GM12878 (cell line): ENCODE measurements around the gene ITGB8. TPM values are rescaled to one million over a fixed set of nuclear protein-coding genes. Genes with fewer than 3 reads are reported as not detected.

ENCODE experiments used
- ATAC-seq: fragments of 200-7000 bp; cut with Tn5 transposase; 3 replicates; pipeline ENCODE4 v1.9.1; 2020; ENCODE audit warnings: mild to moderate bottlenecking, moderate library complexity
- BruUV-seq: library from RNA; stranded (reverse); fragments of 400-500 nt; replicated peaks from 2 replicates; lab custom pipeline; 2021; lab: Mats Ljungman, UMichigan
- CTCF ChIA-PET: fragments of 300-600 bp; sonication (Branson Sonifier 250); formaldehyde crosslinking; extraction: SDS; loops from one replicate; lab custom pipeline; 2021; ENCODE audit warnings: inconsistent platforms; lab: Yijun Ruan, JAX
- POLR2A ChIA-PET: fragments of 350-600 bp; formaldehyde crosslinking; extraction: SDS; loops from one replicate; lab custom pipeline; 2021; ENCODE audit warnings: inconsistent platforms; lab: Charles Lee
- RAD21 ChIA-PET: fragments of 300-600 bp; sonication (Branson Sonifier 250); formaldehyde crosslinking; loops from one replicate; lab custom pipeline; 2023; ENCODE audit warnings: antibody characterized with exemption; ENCODE audit not compliant: unreplicated experiment; lab: Charles Lee
- SMC1A ChIA-PET: fragments of 300-600 bp; sonication (Branson Sonifier 250); formaldehyde crosslinking; loops from one replicate; lab custom pipeline; 2023; ENCODE audit not compliant: unreplicated experiment, uncharacterized antibody; lab: Charles Lee
- DNase-seq: peaks from one replicate; pipeline ENCODE4 v3.0.0-alpha.2; 2011; ENCODE audit warnings: low read depth, low spot score
- FAIRE-seq: peaks from 3 replicates; lab custom pipeline; 2011; peaks lifted over from hg19 to GRCh38; lab: Jason Lieb, UNC
- H2AFZ ChIP-seq: 2 replicates; pipeline ENCODE4 v1.6.0; 2011; ENCODE audit warnings: low read depth, low read length, control low read depth; ENCODE audit not compliant: control insufficient read depth
- H3K27ac ChIP-seq: 2 replicates; pipeline ENCODE4 v1.5.1; 2011; ENCODE audit warnings: control low read depth; ENCODE audit not compliant: control insufficient read depth, insufficient read depth
- H3K27me3 ChIP-seq, 2 experiments: replicated peaks in 1 of 2; 2 replicates each; pipeline versions ENCODE4 v1.6.0 to v1.6.1; 2011; ENCODE audit warnings: low read length in 1 of 2; ENCODE audit not compliant: control insufficient read depth in 2 of 2, insufficient read depth in 2 of 2
- H3K36me3 ChIP-seq, 2 experiments: 2 replicates each; pipeline ENCODE4 v1.5.1; 2011; ENCODE audit warnings: low read length in 1 of 2; ENCODE audit not compliant: control insufficient read depth in 2 of 2, insufficient read depth in 2 of 2
- H3K4me1 ChIP-seq: 2 replicates; pipeline ENCODE4 v1.6.1; 2011; ENCODE audit warnings: mild to moderate bottlenecking, low read length, moderate library complexity, mixed read lengths; ENCODE audit not compliant: control insufficient read depth, insufficient read depth
- H3K4me2 ChIP-seq: 2 replicates; pipeline ENCODE4 v1.6.0; 2011; ENCODE audit warnings: control low read depth; ENCODE audit not compliant: control insufficient read depth, insufficient read depth
- H3K4me3 ChIP-seq: fragments of 200-600 bp; sonication (generic); 2 replicates; pipeline ENCODE4 v1.5.1; 2016
- H3K79me2 ChIP-seq: 2 replicates; pipeline ENCODE4 v1.6.0; 2011; ENCODE audit warnings: low read length; ENCODE audit not compliant: control insufficient read depth, insufficient read depth
- H3K9ac ChIP-seq: 2 replicates; pipeline ENCODE4 v1.8.0; 2011; ENCODE audit warnings: low read length, control low read depth, mixed read lengths; ENCODE audit not compliant: control insufficient read depth, insufficient read depth
- H3K9me3 ChIP-seq: replicated peaks from 3 replicates; pipeline ENCODE4 v1.5.1; 2011; ENCODE audit warnings: mild to moderate bottlenecking, low read length; ENCODE audit not compliant: control insufficient read depth, insufficient read depth
- H4K20me1 ChIP-seq: 2 replicates; pipeline ENCODE4 v1.6.0; 2011; ENCODE audit not compliant: control insufficient read depth, insufficient read depth
- BHLHE40 ChIP-seq, 2 experiments: fragments of 450-650 bp in 1 of 2; IDR thresholded peaks; 2 replicates each; pipeline ENCODE4 v1.6.1; 2011 to 2017; ENCODE audit warnings: low read depth in 2 of 2, borderline replicate concordance in 1 of 2, improper control_type of control experiment in 1 of 2, low read length in 1 of 2, mild to moderate bottlenecking in 1 of 2
- CREM ChIP-seq: IDR thresholded peaks from 2 replicates; pipeline ENCODE4 v1.6.1; 2014; ENCODE audit warnings: antibody characterized with exemption, low read depth
- FOXK2 ChIP-seq: fragments of 450-650 bp; IDR thresholded peaks from 2 replicates; pipeline ENCODE4 v1.6.1; 2017; ENCODE audit warnings: mild to moderate bottlenecking, moderate library complexity
- GATAD2B ChIP-seq: fragments of 450-650 bp; conservative IDR thresholded peaks from 2 replicates; pipeline ENCODE4 v1.6.1; 2017; ENCODE audit warnings: low read depth, mild to moderate bottlenecking, moderate library complexity
- IKZF2 ChIP-seq, 2 experiments: fragments of 450-650 bp; IDR thresholded peaks; 2 replicates each; pipeline ENCODE4 v1.6.1; 2017; ENCODE audit warnings: mild to moderate bottlenecking in 2 of 2, moderate library complexity in 2 of 2
- RB1 ChIP-seq: fragments of 450-650 bp; formaldehyde crosslinking; IDR thresholded peaks from 2 replicates; pipeline ENCODE4 v1.6.1; 2017; ENCODE audit warnings: mild to moderate bottlenecking, borderline replicate concordance
- SMAD1 ChIP-seq: fragments of 450-650 bp; IDR thresholded peaks from 2 replicates; pipeline ENCODE4 v1.6.1; 2018; ENCODE audit warnings: mild to moderate bottlenecking, low read depth; ENCODE audit not compliant: partially characterized antibody
- SREBF1 ChIP-seq: IDR thresholded peaks from 2 replicates; pipeline ENCODE4 v1.6.1; 2012; ENCODE audit warnings: mild to moderate bottlenecking, low read length
- TARDBP ChIP-seq: IDR thresholded peaks from 2 replicates; pipeline ENCODE4 v1.6.1; 2016; ENCODE audit warnings: borderline replicate concordance
- ZNF622 ChIP-seq: fragments of 450-650 bp; IDR thresholded peaks from 2 replicates; pipeline ENCODE4 v1.6.1; 2017; ENCODE audit warnings: mild to moderate bottlenecking, inconsistent platforms
- WGBS: methylation state at CpG from one replicate; pipeline ENCODE4 v1.1.6; 2016; ENCODE audit warnings: low lambda C conversion rate; ENCODE audit not compliant: insufficient replicate concordance, insufficient coverage; ENCODE audit errors: missing lambda C conversion rate; 5-methylcytosine and 5-hydroxymethylcytosine counted together
- in situ Hi-C: fragments of 300-500 bp; cut with MboI; formaldehyde crosslinking; loops from 9 replicates; pipeline ENCODE4 v1.14.3; 2018; ENCODE audit warnings: mixed read lengths
- intact Hi-C: fragments of 100-400 bp; cut with micrococcal nuclease; formaldehyde crosslinking; loops from one replicate; pipeline ENCODE4 v1.14.2; 2022; ENCODE audit not compliant: unreplicated experiment
- polyA plus RNA-seq, 11 experiments: library from polyadenylated mRNA; depleted of rRNA in 4 of 11; unstranded in 6 of 11; stranded (reverse) in 5 of 11; fragments of >200 nt; fragmentation: Nextera tagmentation in 4 of 11; fragmentation: Illumina TruSeq in 1 of 11; extraction: Ambion mirVana in 4 of 11; extraction: Trizol in 1 of 11; gene quantifications; 1 replicate in 1 of 11; 2 replicates in 10 of 11; pipeline versions ENCODE4 v1.2.1 to v1.2.3, GENCODE V29; 2011 to 2016; ENCODE audit warnings: inconsistent platforms in 2 of 11, missing spikeins in 2 of 11, low read depth in 1 of 11
- total RNA-seq, 4 experiments: library from RNA; depleted of rRNA in 3 of 4; stranded (reverse); fragments of >200 nt in 3 of 4; fragmentation: Illumina TruSeq in 1 of 4; extraction: Trizol in 1 of 4; gene quantifications; 2 replicates each; pipeline versions ENCODE4 v1.2.1 to v1.2.3, GENCODE V29; 2013 to 2021
- TF ChIP-seq, protein P1 (sequence below): fragments of 150-350 bp; IDR thresholded peaks from 2 replicates; pipeline ENCODE4 v1.6.1; 2016; ENCODE audit warnings: low read depth, low read length
- TF ChIP-seq, protein P2 (sequence below): IDR thresholded peaks from 2 replicates; pipeline ENCODE4 v1.6.1; 2011; ENCODE audit warnings: low read depth, low read length, improper control_type of control experiment, borderline replicate concordance
- TF ChIP-seq, protein P3 (sequence below): fragments of 450-650 bp; IDR thresholded peaks from 2 replicates; pipeline ENCODE4 v1.6.1; 2018; ENCODE audit warnings: borderline replicate concordance, mild to moderate bottlenecking; ENCODE audit not compliant: partially characterized antibody
- TF ChIP-seq, protein P4 (sequence below): fragments of 450-650 bp; IDR thresholded peaks from 2 replicates; pipeline ENCODE4 v1.6.1; 2017; ENCODE audit warnings: mild to moderate bottlenecking, moderate library complexity

Gene ITGB8
- total and polyA plus RNA-seq, 10 of the 15 experiments (the other 5 are each of a cell fraction or from before 2014, with no cell fraction given): 0.37 to 26.2 (median 1.5) TPM

DNA sequence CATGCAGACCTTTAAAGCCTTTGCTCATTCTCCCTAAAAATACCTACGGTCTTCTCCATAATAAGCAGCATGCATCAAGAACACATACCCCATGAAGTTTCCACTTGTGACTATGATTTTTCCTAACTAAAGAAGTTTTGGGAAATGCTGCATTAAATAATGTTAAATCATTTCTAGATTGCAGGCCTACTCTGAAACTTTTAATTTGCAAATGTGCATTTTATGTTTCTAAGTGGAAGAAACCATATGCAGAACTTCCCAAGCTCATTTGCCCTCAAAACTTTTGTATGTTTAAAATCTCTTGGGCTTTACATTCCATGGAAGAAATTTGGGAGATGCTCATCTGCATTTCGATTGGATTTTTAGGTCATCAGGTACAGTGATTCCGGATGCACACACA, 63.6 kb downstream of the ITGB8 start:
- in situ Hi-C loops: no loop called here
- DNase-seq (no peak), ATAC-seq (no peak), FAIRE-seq (no peak)
- H3K27ac ChIP-seq: no peak overlapping the region
- no peak overlapping the region for H3K4me3 ChIP-seq
- H2AFZ ChIP-seq: no peak overlapping the region
- no peaks in the 10 kb centered on the region for H3K4me1 ChIP-seq
- H3K9ac ChIP-seq: no peak overlapping the region
- ChIA-PET SMC1A (interaction anchor here (2.0 kb wide), 1 partner anchor 23 kb away, joined by 5 read pairs; no protein-coding TSS in a partner anchor), CTCF (interaction anchor here (1.2 kb wide), 1 partner anchor 46 kb away, joined by 3 read pairs; no protein-coding TSS in a partner anchor), RAD21 (no interaction called here), POLR2A (no interaction called here)
- no peak overlapping the region for H3K4me2 ChIP-seq
- H4K20me1 ChIP-seq: no peaks in the 10 kb centered on the region
- 30% methylated on average over 3 of the region's 3 CpGs for WGBS
- peaks cover 0 to 1% of the 10 kb centered on the region in 2 experiments; a peak in 2 of 4 replicates for H3K36me3 ChIP-seq
- no TSS peak for BruUV-seq
- no peaks in the 10 kb centered on the region for H3K9me3 ChIP-seq
- no peaks in the 10 kb centered on the region for H3K27me3 ChIP-seq
- intact Hi-C loops: no loop called here
- H3K79me2 ChIP-seq: no peaks in the 10 kb centered on the region
- TF ChIP-seq BHLHE40 (IDR thresholded peaks at IDR 0.05; ENCODE audit: borderline replicate concordance in 1 of 2, low read depth in 2 of 2, low read length in 1 of 2) (no peak), SREBF1 (no peak), FOXK2 (no peak), TARDBP (no peak), CREM (no peak), ZNF622 (no peak), SMAD1 (no peak), IKZF2 (IDR thresholded peaks at IDR 0.05) (no peak), GATAD2B (no peak), RB1 (no peak)
- TF ChIP-seq, protein P1, sequence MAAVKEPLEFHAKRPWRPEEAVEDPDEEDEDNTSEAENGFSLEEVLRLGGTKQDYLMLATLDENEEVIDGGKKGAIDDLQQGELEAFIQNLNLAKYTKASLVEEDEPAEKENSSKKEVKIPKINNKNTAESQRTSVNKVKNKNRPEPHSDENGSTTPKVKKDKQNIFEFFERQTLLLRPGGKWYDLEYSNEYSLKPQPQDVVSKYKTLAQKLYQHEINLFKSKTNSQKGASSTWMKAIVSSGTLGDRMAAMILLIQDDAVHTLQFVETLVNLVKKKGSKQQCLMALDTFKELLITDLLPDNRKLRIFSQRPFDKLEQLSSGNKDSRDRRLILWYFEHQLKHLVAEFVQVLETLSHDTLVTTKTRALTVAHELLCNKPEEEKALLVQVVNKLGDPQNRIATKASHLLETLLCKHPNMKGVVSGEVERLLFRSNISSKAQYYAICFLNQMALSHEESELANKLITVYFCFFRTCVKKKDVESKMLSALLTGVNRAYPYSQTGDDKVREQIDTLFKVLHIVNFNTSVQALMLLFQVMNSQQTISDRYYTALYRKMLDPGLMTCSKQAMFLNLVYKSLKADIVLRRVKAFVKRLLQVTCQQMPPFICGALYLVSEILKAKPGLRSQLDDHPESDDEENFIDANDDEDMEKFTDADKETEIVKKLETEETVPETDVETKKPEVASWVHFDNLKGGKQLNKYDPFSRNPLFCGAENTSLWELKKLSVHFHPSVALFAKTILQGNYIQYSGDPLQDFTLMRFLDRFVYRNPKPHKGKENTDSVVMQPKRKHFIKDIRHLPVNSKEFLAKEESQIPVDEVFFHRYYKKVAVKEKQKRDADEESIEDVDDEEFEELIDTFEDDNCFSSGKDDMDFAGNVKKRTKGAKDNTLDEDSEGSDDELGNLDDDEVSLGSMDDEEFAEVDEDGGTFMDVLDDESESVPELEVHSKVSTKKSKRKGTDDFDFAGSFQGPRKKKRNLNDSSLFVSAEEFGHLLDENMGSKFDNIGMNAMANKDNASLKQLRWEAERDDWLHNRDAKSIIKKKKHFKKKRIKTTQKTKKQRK: no peak
- TF ChIP-seq, protein P2, sequence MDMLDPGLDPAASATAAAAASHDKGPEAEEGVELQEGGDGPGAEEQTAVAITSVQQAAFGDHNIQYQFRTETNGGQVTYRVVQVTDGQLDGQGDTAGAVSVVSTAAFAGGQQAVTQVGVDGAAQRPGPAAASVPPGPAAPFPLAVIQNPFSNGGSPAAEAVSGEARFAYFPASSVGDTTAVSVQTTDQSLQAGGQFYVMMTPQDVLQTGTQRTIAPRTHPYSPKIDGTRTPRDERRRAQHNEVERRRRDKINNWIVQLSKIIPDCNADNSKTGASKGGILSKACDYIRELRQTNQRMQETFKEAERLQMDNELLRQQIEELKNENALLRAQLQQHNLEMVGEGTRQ: no peak
- TF ChIP-seq, protein P3, sequence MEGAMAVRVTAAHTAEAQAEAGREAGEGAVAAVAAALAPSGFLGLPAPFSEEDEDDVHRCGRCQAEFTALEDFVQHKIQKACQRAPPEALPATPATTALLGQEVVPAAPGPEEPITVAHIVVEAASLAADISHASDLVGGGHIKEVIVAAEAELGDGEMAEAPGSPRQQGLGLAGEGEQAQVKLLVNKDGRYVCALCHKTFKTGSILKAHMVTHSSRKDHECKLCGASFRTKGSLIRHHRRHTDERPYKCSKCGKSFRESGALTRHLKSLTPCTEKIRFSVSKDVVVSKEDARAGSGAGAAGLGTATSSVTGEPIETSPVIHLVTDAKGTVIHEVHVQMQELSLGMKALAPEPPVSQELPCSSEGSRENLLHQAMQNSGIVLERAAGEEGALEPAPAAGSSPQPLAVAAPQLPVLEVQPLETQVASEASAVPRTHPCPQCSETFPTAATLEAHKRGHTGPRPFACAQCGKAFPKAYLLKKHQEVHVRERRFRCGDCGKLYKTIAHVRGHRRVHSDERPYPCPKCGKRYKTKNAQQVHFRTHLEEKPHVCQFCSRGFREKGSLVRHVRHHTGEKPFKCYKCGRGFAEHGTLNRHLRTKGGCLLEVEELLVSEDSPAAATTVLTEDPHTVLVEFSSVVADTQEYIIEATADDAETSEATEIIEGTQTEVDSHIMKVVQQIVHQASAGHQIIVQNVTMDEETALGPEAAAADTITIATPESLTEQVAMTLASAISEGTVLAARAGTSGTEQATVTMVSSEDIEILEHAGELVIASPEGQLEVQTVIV: no peak
- TF ChIP-seq, protein P4, sequence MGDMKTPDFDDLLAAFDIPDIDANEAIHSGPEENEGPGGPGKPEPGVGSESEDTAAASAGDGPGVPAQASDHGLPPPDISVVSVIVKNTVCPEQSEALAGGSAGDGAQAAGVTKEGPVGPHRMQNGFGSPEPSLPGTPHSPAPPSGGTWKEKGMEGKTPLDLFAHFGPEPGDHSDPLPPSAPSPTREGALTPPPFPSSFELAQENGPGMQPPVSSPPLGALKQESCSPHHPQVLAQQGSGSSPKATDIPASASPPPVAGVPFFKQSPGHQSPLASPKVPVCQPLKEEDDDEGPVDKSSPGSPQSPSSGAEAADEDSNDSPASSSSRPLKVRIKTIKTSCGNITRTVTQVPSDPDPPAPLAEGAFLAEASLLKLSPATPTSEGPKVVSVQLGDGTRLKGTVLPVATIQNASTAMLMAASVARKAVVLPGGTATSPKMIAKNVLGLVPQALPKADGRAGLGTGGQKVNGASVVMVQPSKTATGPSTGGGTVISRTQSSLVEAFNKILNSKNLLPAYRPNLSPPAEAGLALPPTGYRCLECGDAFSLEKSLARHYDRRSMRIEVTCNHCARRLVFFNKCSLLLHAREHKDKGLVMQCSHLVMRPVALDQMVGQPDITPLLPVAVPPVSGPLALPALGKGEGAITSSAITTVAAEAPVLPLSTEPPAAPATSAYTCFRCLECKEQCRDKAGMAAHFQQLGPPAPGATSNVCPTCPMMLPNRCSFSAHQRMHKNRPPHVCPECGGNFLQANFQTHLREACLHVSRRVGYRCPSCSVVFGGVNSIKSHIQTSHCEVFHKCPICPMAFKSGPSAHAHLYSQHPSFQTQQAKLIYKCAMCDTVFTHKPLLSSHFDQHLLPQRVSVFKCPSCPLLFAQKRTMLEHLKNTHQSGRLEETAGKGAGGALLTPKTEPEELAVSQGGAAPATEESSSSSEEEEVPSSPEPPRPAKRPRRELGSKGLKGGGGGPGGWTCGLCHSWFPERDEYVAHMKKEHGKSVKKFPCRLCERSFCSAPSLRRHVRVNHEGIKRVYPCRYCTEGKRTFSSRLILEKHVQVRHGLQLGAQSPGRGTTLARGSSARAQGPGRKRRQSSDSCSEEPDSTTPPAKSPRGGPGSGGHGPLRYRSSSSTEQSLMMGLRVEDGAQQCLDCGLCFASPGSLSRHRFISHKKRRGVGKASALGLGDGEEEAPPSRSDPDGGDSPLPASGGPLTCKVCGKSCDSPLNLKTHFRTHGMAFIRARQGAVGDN: no peak
